Measurements from ENCODE around the gene SHC2.
"Not testable (repeated sequence)": the region's sequence is repeated elsewhere in the genome, so short reads cannot be mapped to it uniquely, and the experiment has no call there.

SHC2 gene

GRCh38 chr19:411723-412355, 49.0 kb downstream of the SHC2 start:
- no peak overlapping the region for H3K4me3 ChIP-seq (ENCODE audit: low read length)
- H3K36me3 ChIP-seq (ENCODE audit: control insufficient read depth, low read depth, low read length): no peaks in the 10 kb centered on the region
- no peak overlapping the region for H3K27ac ChIP-seq (ENCODE audit: low read length)
- H3K9ac ChIP-seq (ENCODE audit: low read length): no peak overlapping the region
- peaks cover 12% of the 10 kb centered on the region for H3K4me1 ChIP-seq (ENCODE audit: control insufficient read depth, low read depth, low read length)
- no peaks in the 10 kb centered on the region for H3K9me3 ChIP-seq (ENCODE audit: control insufficient read depth, low read depth, low read length)
- peaks cover 14% of the 10 kb centered on the region for H3K27me3 ChIP-seq (ENCODE audit: control insufficient read depth, insufficient read depth, low read length)

GRCh38 chr19:411121-411722, 49.6 kb downstream of the SHC2 start:
- H3K9me3 ChIP-seq (ENCODE audit: control insufficient read depth, low read depth, low read length); H3K9ac ChIP-seq (ENCODE audit: low read length); H3K4me3 ChIP-seq (ENCODE audit: low read length); H3K27ac ChIP-seq (ENCODE audit: low read length); H3K36me3 ChIP-seq (ENCODE audit: control insufficient read depth, low read depth, low read length): not testable (repeated sequence)
- H3K27me3 ChIP-seq (ENCODE audit: control insufficient read depth, insufficient read depth, low read length): peaks cover 14% of the 10 kb centered on the region
- H3K4me1 ChIP-seq (ENCODE audit: control insufficient read depth, low read depth, low read length): peaks cover 12% of the 10 kb centered on the region

- no peaks in the 10 kb centered on the region for H3K9me3 ChIP-seq (ENCODE audit: control insufficient read depth, low read depth, low read length)
- H3K4me3 ChIP-seq (ENCODE audit: low read length): no peak overlapping the region
- H3K36me3 ChIP-seq (ENCODE audit: control insufficient read depth, low read depth, low read length): no peaks in the 10 kb centered on the region
- no peak overlapping the region for H3K9ac ChIP-seq (ENCODE audit: low read length)
- no peak overlapping the region for H3K27ac ChIP-seq (ENCODE audit: low read length)
- H3K4me1 ChIP-seq (ENCODE audit: control insufficient read depth, low read depth, low read length): peaks cover 12% of the 10 kb centered on the region
- peaks cover 14% of the 10 kb centered on the region for H3K27me3 ChIP-seq (ENCODE audit: control insufficient read depth, insufficient read depth, low read length)
Measured at GRCh38 chr19:410243-410781, 50.5 kb downstream of the SHC2 start.

- Histone ChIP-seq H3K27ac (ENCODE audit: low read length) (no peak overlapping the region), H3K36me3 (ENCODE audit: control insufficient read depth, low read depth, low read length) (no peaks in the 10 kb centered on the region), H3K4me1 (ENCODE audit: control insufficient read depth, low read depth, low read length) (peaks cover 12% of the 10 kb centered on the region), H3K27me3 (ENCODE audit: control insufficient read depth, insufficient read depth, low read length) (peaks cover 14% of the 10 kb centered on the region), H3K9me3 (ENCODE audit: control insufficient read depth, low read depth, low read length) (no peaks in the 10 kb centered on the region), H3K4me3 (ENCODE audit: low read length) (peak overlapping the region; percentile 53), H3K9ac (ENCODE audit: low read length) (no peak overlapping the region)
Measured at GRCh38 chr19:409516-410242, 51.2 kb downstream of the SHC2 start.

- peak within 1 kb of the TSS; percentile 53 for H3K4me3 ChIP-seq (ENCODE audit: low read length)
- H3K9ac ChIP-seq (ENCODE audit: low read length): peak within 1 kb of the TSS; percentile 36
Measured at GRCh38 chr19:408902-409515, 51.8 kb downstream of the SHC2 start, which contains the start of gene C2CD4C. TSS of gene C2CD4C (minus strand) at chr19:409147. CDS start at chr19:408361, 786 bp downstream.

GRCh38 chr19:408441-408901, 52.4 kb downstream of the SHC2 start:
- no peaks in the 10 kb centered on the region for H3K9me3 ChIP-seq (ENCODE audit: control insufficient read depth, low read depth, low read length)
- H3K27me3 ChIP-seq (ENCODE audit: control insufficient read depth, insufficient read depth, low read length): peaks cover 14% of the 10 kb centered on the region
- H3K4me1 ChIP-seq (ENCODE audit: control insufficient read depth, low read depth, low read length): peaks cover 12% of the 10 kb centered on the region
- H3K27ac ChIP-seq (ENCODE audit: low read length): no peak overlapping the region
- H3K36me3 ChIP-seq (ENCODE audit: control insufficient read depth, low read depth, low read length): no peaks in the 10 kb centered on the region
- peak overlapping the region; percentile 53 for H3K4me3 ChIP-seq (ENCODE audit: low read length)
- H3K9ac ChIP-seq (ENCODE audit: low read length): peak overlapping the region; percentile 36

More at GRCh38 chr19:408902-409515, 51.8 kb downstream of the SHC2 start, which contains the start of gene C2CD4C:
- H3K27me3 ChIP-seq (ENCODE audit: control insufficient read depth, insufficient read depth, low read length): peaks cover 14% of the 10 kb centered on the region
- H3K4me1 ChIP-seq (ENCODE audit: control insufficient read depth, low read depth, low read length): peaks cover 12% of the 10 kb centered on the region
- H3K9me3 ChIP-seq (ENCODE audit: control insufficient read depth, low read depth, low read length): no peaks in the 10 kb centered on the region
- H3K36me3 ChIP-seq (ENCODE audit: control insufficient read depth, low read depth, low read length): no peaks in the 10 kb centered on the region
- H3K27ac ChIP-seq (ENCODE audit: low read length): no peak within 1 kb of the TSS

- H3K9me3 ChIP-seq (ENCODE audit: control insufficient read depth, low read depth, low read length): no peaks in the 10 kb centered on the region
- no peak overlapping the region for H3K9ac ChIP-seq (ENCODE audit: low read length)
- H3K4me3 ChIP-seq (ENCODE audit: low read length): peak overlapping the region; percentile 53
- no peak overlapping the region for H3K27ac ChIP-seq (ENCODE audit: low read length)
- no peaks in the 10 kb centered on the region for H3K36me3 ChIP-seq (ENCODE audit: control insufficient read depth, low read depth, low read length)
- H3K4me1 ChIP-seq (ENCODE audit: control insufficient read depth, low read depth, low read length): peaks cover 11% of the 10 kb centered on the region
- H3K27me3 ChIP-seq (ENCODE audit: control insufficient read depth, insufficient read depth, low read length): peaks cover 14% of the 10 kb centered on the region
Measured at GRCh38 chr19:407511-408440, 53.1 kb downstream of the SHC2 start.

GRCh38 chr19:406971-407510, 53.8 kb downstream of the SHC2 start:
- H3K4me1 ChIP-seq (ENCODE audit: control insufficient read depth, low read depth, low read length): peaks cover 4% of the 10 kb centered on the region
- H3K27me3 ChIP-seq (ENCODE audit: control insufficient read depth, insufficient read depth, low read length): peaks cover 14% of the 10 kb centered on the region
- no peaks in the 10 kb centered on the region for H3K9me3 ChIP-seq (ENCODE audit: control insufficient read depth, low read depth, low read length)

GRCh38 chr19:406135-406781, 54.6 kb downstream of the SHC2 start:
- Histone ChIP-seq H3K4me3 (ENCODE audit: low read length) (no peak overlapping the region), H3K9me3 (ENCODE audit: control insufficient read depth, low read depth, low read length) (no peaks in the 10 kb centered on the region), H3K27me3 (ENCODE audit: control insufficient read depth, insufficient read depth, low read length) (peaks cover 14% of the 10 kb centered on the region), H3K27ac (ENCODE audit: low read length) (no peak overlapping the region), H3K36me3 (ENCODE audit: control insufficient read depth, low read depth, low read length) (no peaks in the 10 kb centered on the region), H3K9ac (ENCODE audit: low read length) (no peak overlapping the region), H3K4me1 (ENCODE audit: control insufficient read depth, low read depth, low read length) (peaks cover 4% of the 10 kb centered on the region)

More at GRCh38 chr19:406971-407510, 53.8 kb downstream of the SHC2 start:
- H3K4me3 ChIP-seq (ENCODE audit: low read length): no peak overlapping the region
- H3K36me3 ChIP-seq (ENCODE audit: control insufficient read depth, low read depth, low read length): no peaks in the 10 kb centered on the region
- H3K9ac ChIP-seq (ENCODE audit: low read length): no peak overlapping the region
- no peak overlapping the region for H3K27ac ChIP-seq (ENCODE audit: low read length)
